Mammary microvascular endothelial cell (primary cell): Measurements from ENCODE around the gene CYB5D1. TPM values are rescaled to one million over a fixed set of nuclear protein-coding genes. Genes with fewer than 3 reads are reported as not detected.

Experiments
- total RNA-seq: library from RNA; depleted of rRNA; stranded (reverse); fragments of >200 nt; gene quantifications from 2 replicates; pipeline ENCODE4 v1.2.3, GENCODE V29; 2015

The CYB5D1 gene
- total RNA-seq = 10.6 and 13.9 TPM in 2 replicates

DNA sequence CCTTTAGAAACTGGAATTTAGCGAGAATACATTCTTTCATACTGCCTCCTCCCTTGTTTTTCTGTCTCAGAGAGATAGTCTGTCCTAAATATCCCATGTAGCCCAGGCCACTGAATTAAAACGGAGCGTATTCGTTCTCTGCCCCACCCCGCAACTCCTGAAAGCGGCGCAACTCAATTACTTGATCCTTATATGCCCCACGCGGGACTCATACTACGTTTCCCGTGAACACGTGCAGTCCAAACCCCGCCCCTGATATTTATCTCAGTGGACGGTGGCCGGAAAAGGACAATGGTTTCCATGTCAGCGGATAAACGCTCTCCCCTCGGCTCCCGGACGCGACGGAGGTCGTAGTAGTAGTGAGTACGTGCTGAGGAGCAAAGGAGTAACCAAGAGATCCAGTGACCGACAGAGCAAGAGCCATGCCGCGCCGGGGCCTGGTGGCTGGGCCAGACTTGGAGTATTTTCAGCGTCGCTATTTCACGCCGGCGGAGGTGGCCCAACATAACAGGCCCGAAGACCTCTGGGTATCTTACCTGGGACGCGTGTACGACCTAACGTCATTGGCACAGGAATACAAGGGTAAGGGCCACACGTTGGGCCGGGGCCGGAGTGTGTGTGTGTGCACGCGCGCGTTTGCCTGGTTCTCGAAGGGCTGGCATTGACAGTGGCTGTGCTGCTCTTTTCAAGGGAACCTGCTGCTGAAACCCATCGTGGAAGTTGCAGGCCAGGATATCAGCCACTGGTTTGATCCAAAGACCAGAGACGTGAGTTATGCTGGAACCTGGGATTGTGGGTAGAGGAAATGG is at the start of gene CYB5D1:
Gene CYB5D1 (plus strand): TSS at position 291 of the 809 bp plus-strand sequence. CDS start 132 bp downstream, at position 423.

GRCh38 chr17:7833795-7834541 is 23.8 kb upstream of the CYB5D1 start, which contains the start of gene KDM6B:
Gene KDM6B, plus strand, starts transcription at chr17:7834217. Its CDS starts 11,338 bp downstream, at chr17:7845555.

GRCh38 chr17:7854851-7855659 is 2.7 kb upstream of the CYB5D1 start, which contains the start of gene TMEM88:
Gene TMEM88, plus strand, starts transcription at chr17:7855066. Its CDS starts 9 bp downstream, at chr17:7855075.

GRCh38 chr17:7856811-7857712 is 741 bp upstream of the CYB5D1 start, which contains the start of gene NAA38:
Gene NAA38, minus strand, starts transcription at chr17:7857559. Its CDS starts 96 bp downstream, at chr17:7857463.

GRCh38 chr17:7888184-7888920 is 30.5 kb downstream of the CYB5D1 start, which contains the start of gene CHD3:
Gene CHD3, plus strand, starts transcription at chr17:7888789. Its CDS starts 212 bp downstream, at chr17:7889001.

Other genes starting within 250 kb of the CYB5D1 start
- gene FXR2, start 243.1 kb upstream of the CYB5D1 start, total RNA-seq = 29.8 and 33.8 TPM in 2 replicates
- gene SAT2, start 230.2 kb upstream of the CYB5D1 start, total RNA-seq = 18.9 and 24.8 TPM in 2 replicates
- 0.13 TPM in 1 of 2 replicates, not detected in the other for gene SHBG, start 227.9 kb upstream of the CYB5D1 start, total RNA-seq
- gene ATP1B2, start 207.1 kb upstream of the CYB5D1 start, total RNA-seq = not detected in 2 replicates
- 85.9 and 87.5 TPM in 2 replicates for gene TP53, start 170.5 kb upstream of the CYB5D1 start, total RNA-seq
- gene WRAP53, start 169.5 kb upstream of the CYB5D1 start, total RNA-seq = 20.5 and 21.6 TPM in 2 replicates
- 0.10 and 0.13 TPM in 2 replicates for gene EFNB3, start 152.8 kb upstream of the CYB5D1 start, total RNA-seq
- gene DNAH2, start 140.3 kb upstream of the CYB5D1 start, total RNA-seq = 0.93 and 1.7 TPM in 2 replicates
- gene KDM6B, start 23.8 kb upstream of the CYB5D1 start, total RNA-seq = 0.87 and 1.0 TPM in 2 replicates
- 375 and 382 TPM in 2 replicates for gene TMEM88, start 2.9 kb upstream of the CYB5D1 start, total RNA-seq
- 128 and 161 TPM in 2 replicates for gene NAA38, start 444 bp upstream of the CYB5D1 start, total RNA-seq
- 41.0 and 54.0 TPM in 2 replicates for gene CHD3, start 30.8 kb downstream of the CYB5D1 start, total RNA-seq
- gene RNF227, start 58.3 kb downstream of the CYB5D1 start, total RNA-seq = 1.1 and 9.3 TPM in 2 replicates
- gene KCNAB3, start 71.9 kb downstream of the CYB5D1 start, total RNA-seq = 0.13 and 0.15 TPM in 2 replicates
- 62.7 and 76.0 TPM in 2 replicates for gene TRAPPC1, start 73.9 kb downstream of the CYB5D1 start, total RNA-seq
- 24.2 and 27.6 TPM in 2 replicates for gene CNTROB, start 74.2 kb downstream of the CYB5D1 start, total RNA-seq
- gene GUCY2D, start 144.6 kb downstream of the CYB5D1 start, total RNA-seq = not detected in 2 replicates
- not detected in 2 replicates for gene ALOX15B, start 181.1 kb downstream of the CYB5D1 start, total RNA-seq
- gene ALOX12B, start 229.7 kb downstream of the CYB5D1 start, total RNA-seq = not detected in 2 replicates